ENCODE measurements around the gene IFT22. TPM values are rescaled to one million over a fixed set of nuclear protein-coding genes. Genes with fewer than 3 reads are reported as not detected.
A peak's percentile ranks its signal among the peaks of the same experiment; 100 is the strongest.

IFT22 gene
- total RNA-seq, 2 experiments from 2014 or later: 2.7 to 3.3 TPM

GRCh38 chr7:101367676-101368075, 46.1 kb upstream of the IFT22 start:
- Histone ChIP-seq H3K4me1 (ENCODE audit: insufficient read depth, low read length) (peaks cover 18% of the 10 kb centered on the region), H3K36me3 (ENCODE audit: insufficient read depth, low read length) (no peaks in the 10 kb centered on the region), H3K9me3 (ENCODE audit: control insufficient read depth in 1 of 2, insufficient read depth in 1 of 2, low read length in 2 of 2) (peaks cover 0 to 1% of the 10 kb centered on the region in 2 experiments), H3K4me3 (ENCODE audit: low read length) (no peak overlapping the region), H3K27me3 (ENCODE audit: control insufficient read depth in 1 of 2, insufficient read depth in 2 of 2, low read length in 2 of 2) (peaks cover 7 to 8% of the 10 kb centered on the region in 2 experiments), H3K27ac (ENCODE audit: low read depth in 1 of 2, low read length in 2 of 2) (no peak overlapping the region)
- TF ChIP-seq, protein P1, sequence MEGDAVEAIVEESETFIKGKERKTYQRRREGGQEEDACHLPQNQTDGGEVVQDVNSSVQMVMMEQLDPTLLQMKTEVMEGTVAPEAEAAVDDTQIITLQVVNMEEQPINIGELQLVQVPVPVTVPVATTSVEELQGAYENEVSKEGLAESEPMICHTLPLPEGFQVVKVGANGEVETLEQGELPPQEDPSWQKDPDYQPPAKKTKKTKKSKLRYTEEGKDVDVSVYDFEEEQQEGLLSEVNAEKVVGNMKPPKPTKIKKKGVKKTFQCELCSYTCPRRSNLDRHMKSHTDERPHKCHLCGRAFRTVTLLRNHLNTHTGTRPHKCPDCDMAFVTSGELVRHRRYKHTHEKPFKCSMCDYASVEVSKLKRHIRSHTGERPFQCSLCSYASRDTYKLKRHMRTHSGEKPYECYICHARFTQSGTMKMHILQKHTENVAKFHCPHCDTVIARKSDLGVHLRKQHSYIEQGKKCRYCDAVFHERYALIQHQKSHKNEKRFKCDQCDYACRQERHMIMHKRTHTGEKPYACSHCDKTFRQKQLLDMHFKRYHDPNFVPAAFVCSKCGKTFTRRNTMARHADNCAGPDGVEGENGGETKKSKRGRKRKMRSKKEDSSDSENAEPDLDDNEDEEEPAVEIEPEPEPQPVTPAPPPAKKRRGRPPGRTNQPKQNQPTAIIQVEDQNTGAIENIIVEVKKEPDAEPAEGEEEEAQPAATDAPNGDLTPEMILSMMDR (IDR thresholded peaks at IDR 0.05): no peak
- ChIA-PET POLR2A (no interaction called here), CTCF (interaction anchor here (0.5 kb wide), 1 partner anchor 76 kb away, joined by 6 read pairs; no protein-coding TSS in a partner anchor)
- H3K4me1 Mint-ChIP-seq (ENCODE audit: low read depth): peaks cover 7% of the 10 kb centered on the region
- intact Hi-C loops (cut with DNase I, micrococcal nuclease): loop anchor here in 1 of 2 experiments (10.0 kb wide), 1 partner anchor 63 kb away; no protein-coding TSS in a partner anchor
- no peaks in the 10 kb centered on the region for H3K36me3 Mint-ChIP-seq (ENCODE audit: low read depth)
- no peak for ATAC-seq (ENCODE audit: poor library complexity)
- no peak overlapping the region for H3K4me3 Mint-ChIP-seq
- no peaks in the 10 kb centered on the region for H3K9me3 Mint-ChIP-seq
- DNase-seq: no peak
- peaks cover 54% of the 10 kb centered on the region for H3K27me3 Mint-ChIP-seq
- H3K27ac Mint-ChIP-seq: no peak overlapping the region

- ATAC-seq (ENCODE audit: poor library complexity) (no peak), DNase-seq (no peak)
- ChIA-PET POLR2A (no interaction called here), CTCF (interaction anchor here (0.6 kb wide), 1 partner anchor 855 kb away, joined by 3 read pairs; no protein-coding TSS in a partner anchor)
- peaks cover 6% of the 10 kb centered on the region for H3K4me1 Mint-ChIP-seq (ENCODE audit: low read depth)
- H3K4me3 ChIP-seq (ENCODE audit: low read length): no peak overlapping the region
- H3K4me1 ChIP-seq (ENCODE audit: insufficient read depth, low read length): peaks cover 19% of the 10 kb centered on the region
- peaks cover 12 to 13% of the 10 kb centered on the region in 2 experiments for H3K27me3 ChIP-seq (ENCODE audit: control insufficient read depth in 1 of 2, insufficient read depth in 2 of 2, low read length in 2 of 2)
- no peaks in the 10 kb centered on the region for H3K36me3 ChIP-seq (ENCODE audit: insufficient read depth, low read length)
- H3K4me3 Mint-ChIP-seq: no peak overlapping the region
- intact Hi-C loops (cut with DNase I, micrococcal nuclease): loop anchor here in 1 of 2 experiments (10.0 kb wide), 1 partner anchor 61 kb away; no protein-coding TSS in a partner anchor
- no peaks in the 10 kb centered on the region for H3K9me3 Mint-ChIP-seq
- H3K36me3 Mint-ChIP-seq (ENCODE audit: low read depth): no peaks in the 10 kb centered on the region
- peaks cover 50% of the 10 kb centered on the region for H3K27me3 Mint-ChIP-seq
- H3K27ac Mint-ChIP-seq: no peak overlapping the region
- TF ChIP-seq, protein P1 (IDR thresholded peaks at IDR 0.05): no peak
- no peak overlapping the region for H3K27ac ChIP-seq (ENCODE audit: low read depth in 1 of 2, low read length in 2 of 2)
- H3K9me3 ChIP-seq (ENCODE audit: control insufficient read depth in 1 of 2, insufficient read depth in 1 of 2, low read length in 2 of 2): peaks cover 0 to 4% of the 10 kb centered on the region in 2 experiments
Measured at GRCh38 chr7:101365956-101366355, 44.3 kb upstream of the IFT22 start.

GRCh38 chr7:101363734-101364374, 42.2 kb upstream of the IFT22 start:
- Mint-ChIP-seq H3K36me3 (ENCODE audit: low read depth) (no peaks in the 10 kb centered on the region), H3K4me3 (peak overlapping the region; percentile 60), H3K27me3 (peaks cover 42% of the 10 kb centered on the region), H3K27ac (no peak overlapping the region), H3K4me1 (ENCODE audit: low read depth) (no peaks in the 10 kb centered on the region), H3K9me3 (no peaks in the 10 kb centered on the region)
- no peak overlapping the region for H3K27ac ChIP-seq (ENCODE audit: low read depth in 1 of 2, low read length in 2 of 2)
- CTCF ChIA-PET: interaction anchor here (0.6 to 1.6 kb wide), 4 partner anchors 9 to 145 kb away, joined by 3 to 5 read pairs (median 3); no protein-coding TSS in a partner anchor
- peak overlapping the region; percentile 48 for H3K4me3 ChIP-seq (ENCODE audit: low read length)
- ATAC-seq (ENCODE audit: poor library complexity) (peak; percentile 90), DNase-seq (peak; percentile 39 to 85 (median 60))
- POLR2A ChIA-PET: interaction anchor here (0.9 kb wide), 1 partner anchor 76 kb away, joined by 3 read pairs; no protein-coding TSS in a partner anchor
- H3K4me1 ChIP-seq (ENCODE audit: insufficient read depth, low read length): peaks cover 14% of the 10 kb centered on the region
- H3K27me3 ChIP-seq (ENCODE audit: control insufficient read depth in 1 of 2, insufficient read depth in 2 of 2, low read length in 2 of 2): peaks cover 12 to 13% of the 10 kb centered on the region in 2 experiments
- intact Hi-C loops (cut with DNase I, micrococcal nuclease): loop anchor here (1.0 to 10.0 kb wide), 8 partner anchors 47 to 908 kb away; no protein-coding TSS in a partner anchor
- TF ChIP-seq, protein P1 (IDR thresholded peaks at IDR 0.05): peak; percentile 90
- peaks cover 0 to 4% of the 10 kb centered on the region in 2 experiments for H3K9me3 ChIP-seq (ENCODE audit: control insufficient read depth in 1 of 2, insufficient read depth in 1 of 2, low read length in 2 of 2)
- H3K36me3 ChIP-seq (ENCODE audit: insufficient read depth, low read length): no peaks in the 10 kb centered on the region

Data from CD4-positive, alpha-beta T cell (primary cell).